Colonic mucosa (tissue), 4 donors: ENCODE results near the gene BRIP1. TPM values are rescaled to one million over a fixed set of nuclear protein-coding genes. Genes with fewer than 3 reads are reported as not detected.

Experiments
- DNase-seq: peaks from one replicate; pipeline ENCODE4 v3.0.0-alpha.2; 2020
- H3K27ac ChIP-seq: fragments of 200-600 bp; one replicate; pipeline ENCODE4 v1.8.0; 2021
- H3K27me3 ChIP-seq: fragments of 200-600 bp; one replicate; pipeline ENCODE4 v1.8.0; 2021
- H3K36me3 ChIP-seq: fragments of 200-600 bp; one replicate; pipeline ENCODE4 v1.8.0; 2021
- H3K4me1 ChIP-seq: fragments of 200-600 bp; one replicate; pipeline ENCODE4 v1.8.0; 2021; ENCODE audit warnings: mild to moderate bottlenecking
- H3K4me3 ChIP-seq: fragments of 200-600 bp; one replicate; pipeline ENCODE4 v1.8.0; 2021
- H3K9ac ChIP-seq, 2 donors: one replicate each; pipeline ENCODE4 v1.7.0; 2013; ENCODE audit warnings: control low read depth in 2 of 2, low read depth in 2 of 2, low read length in 2 of 2
- H3K9me3 ChIP-seq: fragments of 200-600 bp; one replicate; pipeline ENCODE4 v1.8.0; 2021
- intact Hi-C: fragments of 100-400 bp; cut with DNase I; formaldehyde crosslinking; loops from one replicate; pipeline ENCODE4 v1.14.1; 2022
- total RNA-seq, 2 donors: library from RNA; stranded (reverse); fragmentation: NEBNext Ultra II Directional in 1 of 2; extraction: Animal tissue kit (Norgen Biotek cat#: 25700) in 1 of 2; gene quantifications; one replicate each; pipeline ENCODE4 v1.2.1, GENCODE V29; 2021
- TF ChIP-seq, protein P1 (sequence below): fragments of 200-600 bp; IDR thresholded peaks from one replicate; pipeline ENCODE4 v1.8.0; 2022; ENCODE audit warnings: antibody characterized with exemption, mild to moderate bottlenecking
- donor health status: healthy.
- donor health status: DM: no; HTN: no; CAD: no.
- donor health status: DM: no; HTN: no; CAD: no.

BRIP1 gene
- total RNA-seq, 2 donors from 2014 or later: 3.3 to 10.1 TPM

DNA sequence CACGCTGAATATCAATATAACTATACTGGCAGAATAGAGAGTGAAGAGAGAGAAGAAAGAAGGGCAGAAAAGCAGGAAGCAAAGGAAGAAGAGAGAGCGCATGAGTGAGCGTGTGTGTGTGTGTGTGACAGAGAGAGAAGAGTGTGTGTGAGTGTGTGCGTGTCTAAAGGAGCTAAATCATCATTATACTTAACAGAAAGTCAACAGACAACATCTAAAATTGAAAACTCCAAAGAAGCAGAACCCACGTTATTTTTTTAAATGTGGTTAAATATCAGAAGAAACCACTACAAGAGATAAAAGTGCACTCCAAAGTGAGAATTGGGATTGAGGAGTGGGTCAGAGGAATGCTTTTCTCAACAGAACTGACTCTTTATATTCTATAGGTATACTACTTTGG, 77.2 kb downstream of the BRIP1 start:
- H3K36me3 ChIP-seq: no peaks in the 10 kb centered on the region
- H3K9ac ChIP-seq: no peak overlapping the region
- intact Hi-C loops: no loop called here
- TF ChIP-seq, protein P1, sequence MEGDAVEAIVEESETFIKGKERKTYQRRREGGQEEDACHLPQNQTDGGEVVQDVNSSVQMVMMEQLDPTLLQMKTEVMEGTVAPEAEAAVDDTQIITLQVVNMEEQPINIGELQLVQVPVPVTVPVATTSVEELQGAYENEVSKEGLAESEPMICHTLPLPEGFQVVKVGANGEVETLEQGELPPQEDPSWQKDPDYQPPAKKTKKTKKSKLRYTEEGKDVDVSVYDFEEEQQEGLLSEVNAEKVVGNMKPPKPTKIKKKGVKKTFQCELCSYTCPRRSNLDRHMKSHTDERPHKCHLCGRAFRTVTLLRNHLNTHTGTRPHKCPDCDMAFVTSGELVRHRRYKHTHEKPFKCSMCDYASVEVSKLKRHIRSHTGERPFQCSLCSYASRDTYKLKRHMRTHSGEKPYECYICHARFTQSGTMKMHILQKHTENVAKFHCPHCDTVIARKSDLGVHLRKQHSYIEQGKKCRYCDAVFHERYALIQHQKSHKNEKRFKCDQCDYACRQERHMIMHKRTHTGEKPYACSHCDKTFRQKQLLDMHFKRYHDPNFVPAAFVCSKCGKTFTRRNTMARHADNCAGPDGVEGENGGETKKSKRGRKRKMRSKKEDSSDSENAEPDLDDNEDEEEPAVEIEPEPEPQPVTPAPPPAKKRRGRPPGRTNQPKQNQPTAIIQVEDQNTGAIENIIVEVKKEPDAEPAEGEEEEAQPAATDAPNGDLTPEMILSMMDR: no peak
- no peaks in the 10 kb centered on the region for H3K4me1 ChIP-seq
- no peak overlapping the region for H3K4me3 ChIP-seq
- H3K27me3 ChIP-seq: no peaks in the 10 kb centered on the region
- no peaks in the 10 kb centered on the region for H3K9me3 ChIP-seq
- H3K27ac ChIP-seq: no peak overlapping the region
- DNase-seq: no peak

DNA sequence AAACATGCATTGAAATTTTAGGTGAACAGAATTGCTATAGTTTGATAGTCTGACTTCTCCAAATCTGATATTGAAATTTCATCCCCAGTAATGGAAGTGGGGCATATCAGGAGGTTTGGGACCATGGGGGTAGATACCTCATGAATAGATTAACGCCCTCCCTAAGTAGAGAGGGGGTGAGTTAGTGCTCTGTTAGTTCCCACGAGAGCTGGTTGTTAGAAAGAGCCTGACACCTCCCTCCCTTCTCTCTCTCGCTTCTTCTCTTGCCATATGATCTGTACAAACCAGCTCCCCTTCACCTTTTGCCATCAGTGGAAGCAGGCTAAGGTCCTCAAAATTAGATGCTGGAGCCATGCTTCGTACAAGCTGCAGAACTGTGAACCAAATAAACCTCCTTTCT, 78.8 kb downstream of the BRIP1 start:
- DNase-seq: no peak
- Histone ChIP-seq H3K4me1 (no peaks in the 10 kb centered on the region), H3K27ac (no peak overlapping the region), H3K9me3 (no peaks in the 10 kb centered on the region), H3K27me3 (no peaks in the 10 kb centered on the region), H3K9ac (no peak overlapping the region), H3K4me3 (no peak overlapping the region), H3K36me3 (no peaks in the 10 kb centered on the region)
- intact Hi-C loops: no loop called here
- TF ChIP-seq, protein P1: no peak

DNA sequence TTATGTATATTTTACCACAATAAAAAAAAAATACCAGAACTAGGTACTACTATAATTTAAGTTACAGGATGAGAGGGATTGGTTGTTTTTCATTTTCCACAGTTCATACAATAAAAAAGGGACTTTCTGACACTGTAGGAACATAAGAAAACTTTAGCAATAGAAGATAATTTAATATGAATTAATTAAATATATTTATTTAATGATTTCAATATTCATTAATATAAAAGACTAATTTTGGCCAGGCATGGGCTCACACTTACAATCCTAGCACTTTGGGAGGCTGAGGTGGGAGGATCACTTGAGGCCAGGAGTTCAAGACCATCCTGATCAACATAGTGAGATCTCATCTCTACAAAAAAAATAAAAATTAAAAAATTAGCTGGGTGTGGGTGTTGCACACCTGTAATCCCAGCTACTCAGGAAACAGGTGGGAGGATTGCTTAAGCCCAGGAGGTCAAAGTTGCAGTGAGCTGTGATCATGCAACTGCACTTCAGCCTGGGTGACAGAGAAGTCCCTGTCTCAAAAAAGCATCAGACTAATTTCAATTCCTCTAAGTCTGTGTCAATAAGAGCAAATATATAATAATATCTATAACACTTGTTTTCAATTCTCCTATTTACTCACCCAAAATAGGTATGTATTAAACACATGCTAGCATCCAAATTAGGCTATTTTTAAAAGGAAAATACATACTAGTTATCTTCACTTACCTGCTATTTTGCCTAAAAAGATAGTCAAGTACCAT, 79.6 kb downstream of the BRIP1 start:
- Histone ChIP-seq H3K27me3 (no peaks in the 10 kb centered on the region), H3K4me3 (no peak overlapping the region), H3K27ac (no peak overlapping the region), H3K9me3 (no peaks in the 10 kb centered on the region), H3K9ac (no peak overlapping the region), H3K4me1 (no peaks in the 10 kb centered on the region), H3K36me3 (no peaks in the 10 kb centered on the region)
- no peak for DNase-seq
- intact Hi-C loops: no loop called here
- TF ChIP-seq, protein P1: no peak

- no peak overlapping the region for H3K4me3 ChIP-seq
- TF ChIP-seq, protein P1: no peak
- no peak overlapping the region for H3K9ac ChIP-seq
- no peaks in the 10 kb centered on the region for H3K9me3 ChIP-seq
- H3K36me3 ChIP-seq: no peaks in the 10 kb centered on the region
- no peaks in the 10 kb centered on the region for H3K27me3 ChIP-seq
- no peaks in the 10 kb centered on the region for H3K4me1 ChIP-seq
- intact Hi-C loops: no loop called here
- no peak for DNase-seq
- no peak overlapping the region for H3K27ac ChIP-seq
Observed at GRCh38 chr17:61783120-61783519, 80.2 kb downstream of the BRIP1 start.

- TF ChIP-seq, protein P1: no peak
- Histone ChIP-seq H3K36me3 (no peaks in the 10 kb centered on the region), H3K4me3 (no peak overlapping the region), H3K27ac (no peak overlapping the region), H3K4me1 (no peaks in the 10 kb centered on the region), H3K27me3 (no peaks in the 10 kb centered on the region), H3K9ac (no peak overlapping the region), H3K9me3 (no peaks in the 10 kb centered on the region)
- intact Hi-C loops: no loop called here
- no peak for DNase-seq
Observed at GRCh38 chr17:61782683-61783082, 80.6 kb downstream of the BRIP1 start.
